HG03280 (cell line): ENCODE results near the gene IRAK1.
"Not testable (repeated sequence)": the region's sequence is repeated elsewhere in the genome, so short reads cannot be mapped to it uniquely, and the experiment has no call there.

Source experiments
- ATAC-seq: cut with Tn5 transposase; IDR thresholded peaks from one replicate; pipeline ENCODE4 v1.9.1; 2021; ENCODE audit warnings: mild to moderate bottlenecking, moderate library complexity; ENCODE audit not compliant: unreplicated experiment

The IRAK1 gene

DNA sequence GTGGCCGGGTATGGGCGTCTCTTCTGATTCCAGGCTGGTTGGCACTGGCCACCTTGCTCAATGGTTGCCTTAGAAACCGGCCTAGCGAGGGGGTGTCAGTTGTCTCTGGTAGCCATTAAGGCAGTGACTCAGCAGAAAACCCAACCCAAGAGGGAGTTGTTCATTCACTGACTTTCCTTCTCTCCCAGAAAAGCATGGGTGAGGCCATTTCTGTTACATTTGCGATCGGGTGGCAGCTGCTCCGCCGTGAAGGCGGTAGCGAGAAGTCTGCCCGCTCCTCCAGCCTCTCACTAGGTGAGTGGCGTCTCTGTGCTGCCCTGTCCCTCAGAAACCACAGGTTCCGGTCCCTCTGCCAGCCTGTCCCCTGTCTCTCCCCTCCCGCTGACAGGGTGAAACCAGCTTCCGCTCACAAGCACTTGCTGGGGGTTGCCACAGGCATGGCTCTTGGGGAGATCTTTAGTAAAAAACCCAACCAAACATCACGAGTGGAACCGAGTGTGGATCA, 17.4 kb downstream of the IRAK1 start:
- no peak for ATAC-seq

GRCh38 chrX:154000051-154000450, 19.7 kb downstream of the IRAK1 start:
- no peak for ATAC-seq

- no peak for ATAC-seq
Observed at GRCh38 chrX:153999359-154000037, 20.2 kb downstream of the IRAK1 start.

GRCh38 chrX:153995504-153995903, 24.2 kb downstream of the IRAK1 start:
- no peak for ATAC-seq

DNA sequence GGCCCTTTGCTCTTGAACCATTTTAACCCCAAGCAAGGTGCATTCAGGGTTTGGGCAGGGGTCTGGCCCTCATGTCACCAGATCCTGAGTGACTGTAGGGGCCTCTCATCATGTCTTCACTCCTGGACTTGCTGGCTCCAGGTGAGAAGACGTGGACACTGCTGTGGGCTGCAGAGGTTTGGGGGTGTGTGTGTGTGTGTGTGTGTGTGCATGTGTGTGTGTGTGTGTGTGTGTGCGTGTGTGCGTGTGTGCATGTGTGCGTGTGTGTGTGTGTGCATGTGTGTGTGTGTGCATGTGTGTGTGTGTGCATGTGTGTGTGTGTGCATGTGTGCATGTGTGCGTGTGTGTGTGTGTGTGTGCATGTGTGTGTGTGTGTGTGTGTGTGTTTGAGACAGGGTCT, 25.3 kb downstream of the IRAK1 start:
- ATAC-seq = not testable (repeated sequence)

DNA sequence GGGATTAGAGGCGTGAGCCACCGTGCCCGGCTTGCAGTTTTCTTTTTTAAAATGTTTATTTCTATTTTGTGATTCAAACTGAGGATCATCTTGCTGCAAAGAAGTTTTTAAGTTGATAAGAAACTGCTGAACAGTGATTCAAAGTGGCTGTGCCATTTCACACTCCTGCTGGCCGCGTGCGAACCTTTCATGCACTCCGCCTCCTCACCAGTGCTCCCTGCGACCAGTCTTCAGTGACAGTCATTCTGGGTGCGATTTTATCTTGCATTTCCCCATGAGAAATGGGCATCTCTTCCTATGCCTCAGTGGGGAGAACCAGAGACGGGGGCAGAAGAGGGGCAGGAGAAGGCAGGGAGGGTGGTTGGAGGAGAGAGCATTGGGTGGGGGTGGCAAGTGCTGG, 25.7 kb downstream of the IRAK1 start:
- no peak for ATAC-seq

DNA sequence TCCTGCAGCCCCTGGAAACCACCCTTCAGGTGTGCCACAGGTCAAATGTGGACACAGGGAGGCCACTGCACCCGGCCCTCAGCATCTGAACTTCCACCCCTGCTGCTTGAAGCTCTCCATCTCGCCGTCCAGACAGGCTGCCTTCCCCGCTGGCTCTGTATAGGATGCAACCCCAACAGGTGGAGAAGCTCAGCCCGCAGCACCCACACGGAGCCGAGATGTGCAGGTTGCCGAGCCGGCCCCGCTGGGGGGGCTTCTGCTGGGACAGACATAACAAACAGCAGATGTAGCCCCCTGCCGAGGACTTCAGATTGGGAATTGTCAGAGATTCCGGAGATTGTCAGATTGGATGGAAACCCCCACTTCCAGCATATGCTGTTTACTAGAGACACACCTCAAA, 26.6 kb downstream of the IRAK1 start:
- ATAC-seq = no peak

- no peak for ATAC-seq
Observed at GRCh38 chrX:153992180-153992579, 27.5 kb downstream of the IRAK1 start.

GRCh38 chrX:153991013-153991580, 28.6 kb downstream of the IRAK1 start:
- no peak for ATAC-seq

DNA sequence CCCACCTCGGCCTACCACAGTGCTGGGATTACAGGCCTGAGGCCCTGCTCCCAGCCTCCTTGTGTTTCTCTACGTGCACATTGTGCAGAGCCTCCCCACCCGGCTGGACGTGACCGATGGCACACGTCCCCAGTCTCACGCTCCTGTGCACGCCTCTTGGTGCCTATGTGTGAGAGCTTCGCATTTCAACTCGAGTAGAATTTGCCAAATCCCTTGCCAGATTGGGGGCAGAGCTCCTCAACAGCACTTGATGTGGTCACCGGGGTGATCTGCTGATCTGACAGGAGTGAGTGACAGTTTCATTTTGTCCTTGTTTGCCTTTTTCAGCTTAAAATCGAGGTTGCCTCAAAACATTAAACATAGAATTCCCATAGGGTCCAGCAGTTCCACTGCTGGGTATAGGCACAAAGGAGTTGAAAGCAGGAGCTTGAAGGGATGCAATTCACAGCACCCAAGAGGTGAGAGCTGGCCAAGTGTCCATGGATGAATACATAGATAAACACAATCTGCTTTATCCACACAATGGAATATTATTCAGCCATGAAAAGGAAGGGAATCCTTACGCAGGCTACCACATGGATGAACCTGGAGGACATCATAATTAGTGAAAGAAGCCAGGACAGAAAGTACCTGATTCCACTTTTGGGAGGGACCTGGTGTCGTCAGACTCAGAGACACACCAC, 29.6 kb downstream of the IRAK1 start:
- ATAC-seq = no peak

DNA sequence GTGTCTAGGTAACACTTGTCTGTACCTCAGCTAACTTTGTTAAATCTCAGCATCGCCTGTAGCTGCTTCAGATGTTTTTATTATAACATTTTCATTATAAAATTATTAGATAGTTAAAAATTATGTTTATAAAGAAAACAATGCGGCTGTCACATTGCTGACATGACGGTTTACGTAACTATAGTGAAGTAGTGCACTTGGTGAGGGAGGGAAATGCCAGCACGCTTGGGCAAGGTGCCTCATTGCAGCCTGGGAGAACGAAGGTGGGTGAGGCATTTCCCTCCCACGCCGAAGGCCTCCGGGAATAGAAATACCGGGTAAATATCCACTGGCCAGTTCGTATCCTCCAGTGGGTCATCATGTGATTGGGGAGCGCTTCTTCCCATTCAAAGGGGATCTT, 31.2 kb downstream of the IRAK1 start:
- no peak for ATAC-seq

DNA sequence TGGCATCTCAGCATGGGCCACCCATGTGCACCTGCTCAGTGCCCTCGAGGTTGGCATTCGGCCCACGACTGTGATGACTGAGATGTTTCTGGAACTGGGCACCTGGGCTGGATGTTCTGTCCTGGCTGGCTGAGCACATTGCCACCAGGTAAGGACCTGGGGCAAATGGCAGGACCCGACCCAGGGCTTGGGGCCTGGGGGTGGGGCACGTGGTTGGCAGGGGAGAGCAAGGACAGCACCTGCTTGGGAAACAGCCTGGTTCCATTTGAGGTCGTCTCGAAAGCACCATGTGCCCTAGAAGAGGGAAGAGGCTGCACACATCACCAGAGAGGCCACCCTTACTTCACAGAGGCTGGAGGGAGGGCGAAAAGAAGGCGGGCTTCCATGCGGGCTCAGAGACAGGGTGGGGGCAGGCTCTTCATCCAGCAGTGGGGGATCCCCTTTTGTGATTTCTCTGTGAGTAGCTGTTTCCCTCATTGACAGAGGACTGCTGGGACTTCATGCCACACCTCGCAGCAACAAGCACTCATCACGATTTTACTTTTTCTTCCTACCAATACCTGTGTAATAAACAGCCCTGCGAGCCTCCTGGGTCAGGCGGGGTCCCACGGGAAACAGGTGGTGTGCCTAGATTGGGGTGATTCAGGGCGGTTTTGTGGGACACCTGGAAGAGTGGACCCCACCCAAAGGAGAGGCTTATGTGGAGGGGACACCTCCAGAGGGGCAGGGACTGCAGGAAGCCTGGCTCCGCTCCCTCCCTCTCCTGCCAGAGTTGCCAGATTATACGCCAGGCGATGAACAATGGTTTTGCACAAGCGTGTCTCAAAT, 35.1 kb downstream of the IRAK1 start:
- ATAC-seq = peak; percentile 43

DNA sequence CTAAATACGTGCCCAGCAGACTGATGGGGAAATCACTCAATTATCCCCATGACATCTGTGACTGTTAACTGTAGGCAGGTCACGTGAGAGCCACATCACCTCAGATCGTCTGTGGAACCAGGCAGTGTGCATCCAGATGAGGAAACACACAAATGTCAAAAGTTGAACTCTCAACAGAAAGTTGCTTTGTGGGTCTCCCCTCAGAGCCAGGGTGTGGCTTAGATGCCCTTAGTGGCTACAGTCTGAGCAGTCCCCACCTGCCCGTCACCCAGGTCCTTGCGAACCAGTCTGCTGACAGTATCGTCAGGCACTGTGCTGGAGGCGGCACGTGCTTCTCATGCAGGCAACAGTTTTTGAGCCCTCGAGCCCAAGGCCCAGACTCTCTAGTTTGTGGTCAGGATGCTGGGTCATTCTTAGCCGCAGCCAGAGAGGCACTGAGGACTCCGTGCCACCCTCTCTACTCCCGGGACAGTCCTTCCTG, 36.3 kb downstream of the IRAK1 start:
- ATAC-seq = no peak

DNA sequence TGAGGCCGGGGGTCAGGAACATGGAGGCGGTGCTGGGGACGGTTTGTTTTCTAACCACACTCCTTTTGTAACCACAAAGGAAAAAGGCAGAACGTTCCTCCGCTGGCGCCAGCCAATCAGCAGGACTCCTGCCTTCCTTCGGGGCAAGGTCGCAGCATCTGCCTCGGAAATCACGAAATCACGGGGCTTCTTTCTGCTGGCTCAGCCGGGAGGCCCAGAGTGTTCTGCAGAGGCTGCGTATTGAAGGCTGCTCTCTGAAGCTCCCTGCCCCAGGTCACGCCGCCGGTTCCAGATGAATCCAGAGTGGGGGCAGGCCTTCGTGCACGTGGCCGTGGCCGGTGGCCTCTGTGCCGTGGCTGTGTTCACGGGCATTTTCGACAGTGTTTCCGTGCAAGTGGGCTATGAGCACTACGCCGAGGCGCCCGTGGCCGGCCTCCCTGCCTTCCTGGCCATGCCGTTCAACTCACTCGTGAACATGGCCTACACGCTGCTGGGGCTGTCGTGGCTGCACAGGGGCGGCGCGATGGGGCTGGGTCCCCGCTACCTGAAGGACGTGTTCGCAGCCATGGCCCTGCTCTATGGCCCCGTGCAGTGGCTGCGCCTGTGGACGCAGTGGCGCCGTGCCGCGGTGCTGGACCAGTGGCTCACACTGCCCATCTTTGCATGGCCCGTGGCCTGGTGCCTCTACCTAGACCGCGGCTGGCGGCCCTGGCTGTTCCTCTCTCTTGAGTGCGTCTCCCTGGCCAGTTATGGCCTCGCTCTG, 37.8 kb downstream of the IRAK1 start:
- ATAC-seq = no peak

DNA sequence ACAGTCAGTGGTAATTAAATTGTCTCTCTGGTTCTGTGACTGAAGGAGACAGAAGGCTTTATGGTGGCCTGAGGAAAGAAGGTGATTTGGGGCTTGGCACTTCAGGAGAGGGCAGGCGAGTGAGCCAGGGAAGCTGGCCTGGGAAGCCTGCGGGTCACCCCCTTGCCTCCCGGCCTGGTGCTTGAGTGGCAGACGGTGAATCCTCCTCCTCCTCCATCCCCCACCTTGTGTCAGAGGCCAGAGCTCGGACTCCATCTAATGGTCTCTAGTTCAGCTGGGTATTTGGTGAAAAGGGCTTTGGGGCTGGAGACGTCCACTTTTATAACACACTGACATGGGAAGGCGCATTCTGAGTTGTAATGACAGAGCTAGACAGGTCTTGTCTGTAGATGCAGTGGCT, 38.5 kb downstream of the IRAK1 start:
- ATAC-seq = no peak

DNA sequence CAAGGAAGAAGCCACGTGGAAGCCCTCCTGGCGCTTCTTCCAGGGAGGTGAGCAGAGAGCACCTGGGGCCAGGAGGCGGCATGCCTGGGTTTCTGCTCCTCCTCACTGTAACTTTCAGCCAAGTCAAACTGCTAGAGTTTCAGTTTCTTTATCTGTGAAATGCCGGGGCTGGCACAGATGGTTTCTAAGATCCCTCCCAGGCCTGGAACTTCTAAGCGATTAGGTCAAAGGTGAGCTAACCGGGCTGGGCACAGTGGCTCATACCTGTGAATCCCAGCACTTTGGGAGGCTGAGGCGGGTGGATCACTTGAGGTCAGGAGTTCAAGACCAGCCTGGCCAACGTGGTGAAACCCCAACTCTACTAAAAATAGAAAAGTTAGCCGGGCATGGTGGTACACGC, 39.3 kb downstream of the IRAK1 start:
- ATAC-seq = peak; percentile 54

- ATAC-seq = no peak
Observed at GRCh38 chrX:153974726-153975286, 44.9 kb downstream of the IRAK1 start.

- ATAC-seq = no peak
Observed at GRCh38 chrX:153974003-153974725, 45.5 kb downstream of the IRAK1 start.
